Keratinocyte (primary cell): Measurements from ENCODE around the gene SPATA19. TPM values are rescaled to one million over a fixed set of nuclear protein-coding genes. Genes with fewer than 3 reads are reported as not detected.

Experiments used
- DNase-seq: peaks from one replicate; pipeline ENCODE4 v3.0.0-alpha.2; 2011; ENCODE audit warnings: low read depth, missing footprints, low spot score
- FAIRE-seq: peaks from 2 replicates; lab custom pipeline; 2011; peaks lifted over from hg19 to GRCh38; lab: Jason Lieb, UNC
- H2AFZ ChIP-seq: 2 replicates; pipeline ENCODE4 v1.6.0; 2012; ENCODE audit warnings: low read length, control low read depth, inconsistent platforms; ENCODE audit not compliant: control insufficient read depth
- H3K27ac ChIP-seq: 2 replicates; pipeline ENCODE4 v1.5.1; 2011; ENCODE audit warnings: low read length; ENCODE audit not compliant: control insufficient read depth, insufficient read depth
- H3K27me3 ChIP-seq: 3 replicates; pipeline ENCODE4 v1.6.0; 2011; ENCODE audit warnings: low read length; ENCODE audit not compliant: control insufficient read depth, insufficient read depth; ENCODE audit errors: extremely low read depth
- H3K36me3 ChIP-seq, 2 experiments: 2 replicates in 1 of 2; 3 replicates in 1 of 2; pipeline ENCODE4 v1.5.1; 2011; ENCODE audit warnings: low read length in 2 of 2, mild to moderate bottlenecking in 1 of 2; ENCODE audit not compliant: control insufficient read depth in 2 of 2, insufficient read depth in 2 of 2; ENCODE audit errors: extremely low read depth in 1 of 2
- H3K4me1 ChIP-seq: 3 replicates; pipeline ENCODE4 v1.5.1; 2011; ENCODE audit warnings: low read length; ENCODE audit not compliant: control insufficient read depth, insufficient read depth; ENCODE audit errors: extremely low read depth
- H3K4me2 ChIP-seq: 3 replicates; pipeline ENCODE4 v1.6.0; 2011; ENCODE audit warnings: low read depth, low read length; ENCODE audit not compliant: control insufficient read depth, insufficient read depth; ENCODE audit errors: extremely low read depth
- H3K4me3 ChIP-seq, 3 experiments: fragments of 200-600 bp in 1 of 3; sonication (generic) in 1 of 3; 2 replicates in 2 of 3; 3 replicates in 1 of 3; pipeline ENCODE4 v1.5.1; 2011 to 2016; ENCODE audit warnings: low read length in 3 of 3, mild to moderate bottlenecking in 3 of 3, control low read depth in 2 of 3, inconsistent platforms in 1 of 3, low read depth in 1 of 3, mixed read lengths in 1 of 3, mixed run types in 1 of 3, moderate library complexity in 1 of 3; ENCODE audit not compliant: control insufficient read depth in 2 of 3, insufficient read depth in 2 of 3; ENCODE audit errors: extremely low read depth in 1 of 3
- H3K79me2 ChIP-seq: 2 replicates; pipeline ENCODE4 v1.6.0; 2012; ENCODE audit warnings: low read length; ENCODE audit not compliant: control insufficient read depth, insufficient read depth
- H3K9ac ChIP-seq: 3 replicates; pipeline ENCODE4 v1.6.0; 2011; ENCODE audit warnings: low read length; ENCODE audit not compliant: control insufficient read depth, insufficient read depth; ENCODE audit errors: extremely low read depth
- H3K9me1 ChIP-seq: 3 replicates; pipeline ENCODE4 v1.6.0; 2011; ENCODE audit warnings: low read length; ENCODE audit not compliant: control insufficient read depth, insufficient read depth; ENCODE audit errors: extremely low read depth
- H3K9me3 ChIP-seq: 2 replicates; pipeline ENCODE4 v1.5.1; 2012; ENCODE audit warnings: low read depth, low read length; ENCODE audit not compliant: control insufficient read depth
- H4K20me1 ChIP-seq: 3 replicates; pipeline ENCODE4 v1.6.0; 2011; ENCODE audit warnings: low read length; ENCODE audit not compliant: control insufficient read depth, insufficient read depth; ENCODE audit errors: extremely low read depth
- CTCF ChIP-seq, 3 experiments: IDR thresholded peaks in 1 of 3; conservative IDR thresholded peaks in 1 of 3; optimal IDR thresholded peaks in 1 of 3; 2 replicates in 2 of 3; 3 replicates in 1 of 3; pipeline versions ENCODE3 to v1.5.1; 2011; ENCODE audit warnings: low read length in 3 of 3, mild to moderate bottlenecking in 3 of 3, moderate library complexity in 2 of 3, control low read depth in 1 of 3, inconsistent platforms in 1 of 3; ENCODE audit not compliant: insufficient read depth in 2 of 3; ENCODE audit errors: extremely low read depth in 1 of 3
- EZH2 ChIP-seq: IDR thresholded peaks from one replicate; pipeline ENCODE4 v1.6.1; 2012; ENCODE audit warnings: inconsistent platforms, mild to moderate bottlenecking, low read length, moderate library complexity
- dilution Hi-C: fragments of 300-500 bp; cut with MboI; formaldehyde crosslinking; loops from one replicate; pipeline ENCODE4 v1.7.0; 2020; ENCODE audit warnings: low sequenced_read_pairs; ENCODE audit not compliant: extremely low pct_ligation_motif_present
- polyA plus RNA-seq, 5 experiments: library from polyadenylated mRNA; depleted of rRNA in 3 of 5; stranded (reverse) in 3 of 5; stranded (forward) in 1 of 5; unstranded in 1 of 5; fragments of >200 nt; gene quantifications; 1 replicate in 1 of 5; 2 replicates in 3 of 5; 3 replicates in 1 of 5; pipeline versions ENCODE4 v1.2.1 to v1.2.3, GENCODE V29; 2011 to 2012; ENCODE audit warnings: missing spikeins in 2 of 5, low read depth in 1 of 5, low replicate concordance in 1 of 5

Gene SPATA19
- polyA plus RNA-seq, 1 donor (not counting 4 experiments of a cell fraction or from before 2014, with no cell fraction given), result 0.26 TPM

- dilution Hi-C loops, result no loop called here
These were observed 44.0 kb downstream of the SPATA19 start for GRCh38 chr11:133801356-133801755.

DNA sequence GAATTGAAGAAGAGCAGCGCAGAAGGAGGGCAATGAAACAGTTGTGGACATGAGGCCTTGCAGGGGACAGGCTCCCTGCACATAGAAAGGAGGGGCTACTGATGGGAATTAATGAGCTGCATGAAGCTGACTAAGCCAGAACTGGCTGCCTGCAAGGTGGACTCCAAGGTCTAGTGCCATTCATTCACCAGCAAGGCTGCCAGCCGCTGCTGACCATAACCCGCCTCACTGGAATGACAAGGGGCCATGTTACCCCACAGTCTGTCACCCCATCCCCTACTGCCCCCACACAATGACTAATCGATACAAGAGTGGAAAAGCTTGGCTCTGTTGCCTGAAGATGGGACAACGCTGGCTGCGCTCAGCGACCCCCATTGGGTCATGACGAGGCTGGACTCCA is 44.6 kb downstream of the SPATA19 start:
- H3K9me3 ChIP-seq, result no peaks in the 10 kb centered on the region
- FAIRE-seq, result no peak
- dilution Hi-C loops, result no loop called here

More at GRCh38 chr11:133801356-133801755, 44.0 kb downstream of the SPATA19 start:
- Histone ChIP-seq H3K4me1 (no peaks in the 10 kb centered on the region), H3K36me3 (no peaks in the 10 kb centered on the region), H3K4me3 (no peak overlapping the region), H3K9me3 (no peaks in the 10 kb centered on the region), H3K79me2 (no peaks in the 10 kb centered on the region), H3K27ac (no peak overlapping the region), H3K9me1 (no peaks in the 10 kb centered on the region), H3K9ac (no peak overlapping the region), H2AFZ (no peak overlapping the region), H3K27me3 (no peaks in the 10 kb centered on the region), H4K20me1 (no peaks in the 10 kb centered on the region), H3K4me2 (no peak overlapping the region)
- DNase-seq, result no peak
- no peak for FAIRE-seq
- no peak for TF ChIP-seq CTCF (optimal IDR thresholded peaks at IDR 0.05 in 1 of 3, IDR thresholded peaks at IDR 0.05 in 1 of 3, conservative IDR thresholded peaks at IDR 0.05 in 1 of 3; ENCODE audit: extremely low read depth in 1 of 3, insufficient read depth in 2 of 3, low read length in 3 of 3)
- no peak for TF ChIP-seq EZH2

More for the DNA sequence above, 44.6 kb downstream of the SPATA19 start:
- no peak overlapping the region for H2AFZ ChIP-seq
- H3K27me3 ChIP-seq, result no peaks in the 10 kb centered on the region
- no peaks in the 10 kb centered on the region for H3K36me3 ChIP-seq
- no peak for DNase-seq
- H3K4me3 ChIP-seq, result no peak overlapping the region
- TF ChIP-seq CTCF (optimal IDR thresholded peaks at IDR 0.05 in 1 of 3, IDR thresholded peaks at IDR 0.05 in 1 of 3, conservative IDR thresholded peaks at IDR 0.05 in 1 of 3; ENCODE audit: extremely low read depth in 1 of 3, insufficient read depth in 2 of 3, low read length in 3 of 3), result no peak
- no peak for TF ChIP-seq EZH2
- no peaks in the 10 kb centered on the region for H3K9me1 ChIP-seq
- no peak overlapping the region for H3K27ac ChIP-seq
- no peak overlapping the region for H3K4me2 ChIP-seq
- no peaks in the 10 kb centered on the region for H3K79me2 ChIP-seq
- H3K9ac ChIP-seq, result no peak overlapping the region
- no peaks in the 10 kb centered on the region for H4K20me1 ChIP-seq
- no peaks in the 10 kb centered on the region for H3K4me1 ChIP-seq
